HL-60 (cell line): ENCODE measurements around the gene PTPRN2.

Experiments used
- DNase-seq, 2 experiments: peaks; one replicate each; pipeline ENCODE4 v3.0.0-alpha.2; 2010 to 2020; ENCODE audit warnings: low read depth in 1 of 2, low spot score in 1 of 2
- H3K27ac ChIP-seq: fragments of 250-450 bp; sonication (Bioruptor Pico); replicated peaks from 2 replicates; pipeline ENCODE4 v1.5.1; 2020; ENCODE audit warnings: mild to moderate bottlenecking, moderate library complexity
- H3K27me3 ChIP-seq: fragments of 250-450 bp; sonication (Bioruptor Pico); 2 replicates; pipeline ENCODE4 v1.5.1; 2021; ENCODE audit warnings: mild to moderate bottlenecking, moderate library complexity; ENCODE audit not compliant: insufficient read depth, poor library complexity, severe bottlenecking
- H3K4me3 ChIP-seq: replicated peaks from 2 replicates; pipeline ENCODE4 v1.5.1; 2011; ENCODE audit warnings: mild to moderate bottlenecking, control low read depth, low read length; ENCODE audit not compliant: insufficient read depth
- GABPA ChIP-seq: IDR thresholded peaks from 2 replicates; pipeline ENCODE4 v1.6.1; 2012; ENCODE audit warnings: low read depth
- POLR2AphosphoS5 ChIP-seq: IDR thresholded peaks from 2 replicates; pipeline ENCODE4 v1.6.1; 2012; ENCODE audit warnings: low read depth
- SPI1 ChIP-seq: IDR thresholded peaks from 2 replicates; pipeline ENCODE4 v1.6.1; 2012; ENCODE audit warnings: low read depth, mild to moderate bottlenecking, borderline replicate concordance
- TF ChIP-seq, protein P1 (sequence below): IDR thresholded peaks from one replicate; pipeline ENCODE4 v1.5.1; 2011; ENCODE audit warnings: low read length, control low read depth, inconsistent platforms; ENCODE audit not compliant: insufficient read depth
- TF ChIP-seq, protein P2 (sequence below): IDR thresholded peaks from 2 replicates; pipeline ENCODE4 v1.6.1; 2012; ENCODE audit warnings: low read depth; ENCODE audit not compliant: insufficient replicate concordance

PTPRN2 gene

DNA sequence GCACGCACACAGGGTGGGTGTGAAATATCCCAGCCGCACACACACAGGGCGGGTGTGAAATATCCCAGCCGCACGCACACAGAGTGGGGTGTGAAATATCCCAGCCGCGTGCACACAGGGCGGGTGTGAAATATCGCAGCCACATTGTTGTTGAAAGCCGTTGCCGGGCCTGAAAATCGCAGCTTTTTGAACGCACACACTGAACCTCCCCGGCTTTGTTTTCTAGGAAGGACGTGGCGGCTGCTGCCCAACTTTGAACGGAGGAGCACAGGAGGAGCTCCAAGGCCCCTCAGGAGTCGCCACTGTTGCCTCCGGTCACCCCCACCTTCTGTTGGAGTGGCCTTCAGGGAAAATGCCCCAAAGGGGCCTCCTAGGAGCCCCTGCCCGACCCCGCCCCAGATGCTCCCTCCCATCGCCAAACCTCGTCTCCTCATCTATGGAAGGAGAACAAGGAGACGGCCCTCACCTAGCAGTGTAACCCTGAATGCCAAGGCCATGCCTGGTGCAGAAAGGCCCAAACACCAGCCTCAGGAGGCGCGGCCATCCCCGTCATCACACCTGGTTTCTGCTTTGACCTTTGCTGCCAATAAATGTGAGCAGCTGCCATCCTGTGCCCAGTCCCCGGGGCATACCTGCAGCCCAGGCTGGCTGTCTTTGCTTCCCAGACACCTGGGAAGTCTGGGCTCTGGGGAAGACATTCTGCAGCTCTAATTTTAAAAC is 318.6 kb downstream of the PTPRN2 start:
- TF ChIP-seq GABPA (no peak), SPI1 (no peak), POLR2AphosphoS5 (no peak)
- TF ChIP-seq, protein P1, sequence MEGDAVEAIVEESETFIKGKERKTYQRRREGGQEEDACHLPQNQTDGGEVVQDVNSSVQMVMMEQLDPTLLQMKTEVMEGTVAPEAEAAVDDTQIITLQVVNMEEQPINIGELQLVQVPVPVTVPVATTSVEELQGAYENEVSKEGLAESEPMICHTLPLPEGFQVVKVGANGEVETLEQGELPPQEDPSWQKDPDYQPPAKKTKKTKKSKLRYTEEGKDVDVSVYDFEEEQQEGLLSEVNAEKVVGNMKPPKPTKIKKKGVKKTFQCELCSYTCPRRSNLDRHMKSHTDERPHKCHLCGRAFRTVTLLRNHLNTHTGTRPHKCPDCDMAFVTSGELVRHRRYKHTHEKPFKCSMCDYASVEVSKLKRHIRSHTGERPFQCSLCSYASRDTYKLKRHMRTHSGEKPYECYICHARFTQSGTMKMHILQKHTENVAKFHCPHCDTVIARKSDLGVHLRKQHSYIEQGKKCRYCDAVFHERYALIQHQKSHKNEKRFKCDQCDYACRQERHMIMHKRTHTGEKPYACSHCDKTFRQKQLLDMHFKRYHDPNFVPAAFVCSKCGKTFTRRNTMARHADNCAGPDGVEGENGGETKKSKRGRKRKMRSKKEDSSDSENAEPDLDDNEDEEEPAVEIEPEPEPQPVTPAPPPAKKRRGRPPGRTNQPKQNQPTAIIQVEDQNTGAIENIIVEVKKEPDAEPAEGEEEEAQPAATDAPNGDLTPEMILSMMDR, result no peak
- TF ChIP-seq, protein P2, sequence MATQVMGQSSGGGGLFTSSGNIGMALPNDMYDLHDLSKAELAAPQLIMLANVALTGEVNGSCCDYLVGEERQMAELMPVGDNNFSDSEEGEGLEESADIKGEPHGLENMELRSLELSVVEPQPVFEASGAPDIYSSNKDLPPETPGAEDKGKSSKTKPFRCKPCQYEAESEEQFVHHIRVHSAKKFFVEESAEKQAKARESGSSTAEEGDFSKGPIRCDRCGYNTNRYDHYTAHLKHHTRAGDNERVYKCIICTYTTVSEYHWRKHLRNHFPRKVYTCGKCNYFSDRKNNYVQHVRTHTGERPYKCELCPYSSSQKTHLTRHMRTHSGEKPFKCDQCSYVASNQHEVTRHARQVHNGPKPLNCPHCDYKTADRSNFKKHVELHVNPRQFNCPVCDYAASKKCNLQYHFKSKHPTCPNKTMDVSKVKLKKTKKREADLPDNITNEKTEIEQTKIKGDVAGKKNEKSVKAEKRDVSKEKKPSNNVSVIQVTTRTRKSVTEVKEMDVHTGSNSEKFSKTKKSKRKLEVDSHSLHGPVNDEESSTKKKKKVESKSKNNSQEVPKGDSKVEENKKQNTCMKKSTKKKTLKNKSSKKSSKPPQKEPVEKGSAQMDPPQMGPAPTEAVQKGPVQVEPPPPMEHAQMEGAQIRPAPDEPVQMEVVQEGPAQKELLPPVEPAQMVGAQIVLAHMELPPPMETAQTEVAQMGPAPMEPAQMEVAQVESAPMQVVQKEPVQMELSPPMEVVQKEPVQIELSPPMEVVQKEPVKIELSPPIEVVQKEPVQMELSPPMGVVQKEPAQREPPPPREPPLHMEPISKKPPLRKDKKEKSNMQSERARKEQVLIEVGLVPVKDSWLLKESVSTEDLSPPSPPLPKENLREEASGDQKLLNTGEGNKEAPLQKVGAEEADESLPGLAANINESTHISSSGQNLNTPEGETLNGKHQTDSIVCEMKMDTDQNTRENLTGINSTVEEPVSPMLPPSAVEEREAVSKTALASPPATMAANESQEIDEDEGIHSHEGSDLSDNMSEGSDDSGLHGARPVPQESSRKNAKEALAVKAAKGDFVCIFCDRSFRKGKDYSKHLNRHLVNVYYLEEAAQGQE, result no peak

DNA sequence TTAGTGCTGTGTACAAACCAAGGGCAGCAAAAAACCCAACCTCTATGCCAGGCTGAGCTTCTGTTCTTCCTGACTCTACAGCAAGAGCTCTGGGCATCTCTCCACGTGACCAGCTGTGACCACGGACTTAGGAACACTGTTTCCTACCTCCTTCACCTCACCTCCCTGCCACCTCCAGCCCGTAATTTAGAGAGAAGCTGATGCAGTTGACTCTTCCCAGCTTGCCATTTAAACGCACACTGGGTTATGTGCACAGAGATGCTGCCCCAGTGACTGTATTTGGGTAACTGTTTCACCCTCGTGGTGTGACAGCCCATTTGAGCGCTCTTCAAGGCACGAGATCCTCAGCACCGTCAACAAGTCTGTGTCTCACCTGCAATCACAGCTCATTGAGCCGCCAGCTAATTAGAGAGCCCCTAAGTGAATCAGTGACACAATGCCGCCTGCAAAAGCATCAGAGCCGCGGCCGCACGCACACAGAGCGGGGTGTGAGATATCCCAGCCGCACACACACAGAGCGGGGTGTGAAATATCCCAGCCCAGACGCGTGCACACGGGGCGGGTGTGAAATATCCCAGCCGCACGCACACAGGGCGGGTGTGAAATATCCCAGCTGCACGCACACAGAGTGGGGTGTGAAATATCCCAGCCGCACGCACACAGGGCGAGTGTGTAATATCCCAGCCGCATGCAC is 319.7 kb downstream of the PTPRN2 start:
- Histone ChIP-seq H3K4me3 (no peak overlapping the region), H3K27ac (no peak overlapping the region), H3K27me3 (no peaks in the 10 kb centered on the region)
- DNase-seq, result no peak
- no peak for TF ChIP-seq POLR2AphosphoS5

More for the DNA sequence above, 318.6 kb downstream of the PTPRN2 start:
- H3K27me3 ChIP-seq, result no peaks in the 10 kb centered on the region
- no peak for DNase-seq
- H3K27ac ChIP-seq, result no peak overlapping the region
- H3K4me3 ChIP-seq, result no peak overlapping the region

DNA sequence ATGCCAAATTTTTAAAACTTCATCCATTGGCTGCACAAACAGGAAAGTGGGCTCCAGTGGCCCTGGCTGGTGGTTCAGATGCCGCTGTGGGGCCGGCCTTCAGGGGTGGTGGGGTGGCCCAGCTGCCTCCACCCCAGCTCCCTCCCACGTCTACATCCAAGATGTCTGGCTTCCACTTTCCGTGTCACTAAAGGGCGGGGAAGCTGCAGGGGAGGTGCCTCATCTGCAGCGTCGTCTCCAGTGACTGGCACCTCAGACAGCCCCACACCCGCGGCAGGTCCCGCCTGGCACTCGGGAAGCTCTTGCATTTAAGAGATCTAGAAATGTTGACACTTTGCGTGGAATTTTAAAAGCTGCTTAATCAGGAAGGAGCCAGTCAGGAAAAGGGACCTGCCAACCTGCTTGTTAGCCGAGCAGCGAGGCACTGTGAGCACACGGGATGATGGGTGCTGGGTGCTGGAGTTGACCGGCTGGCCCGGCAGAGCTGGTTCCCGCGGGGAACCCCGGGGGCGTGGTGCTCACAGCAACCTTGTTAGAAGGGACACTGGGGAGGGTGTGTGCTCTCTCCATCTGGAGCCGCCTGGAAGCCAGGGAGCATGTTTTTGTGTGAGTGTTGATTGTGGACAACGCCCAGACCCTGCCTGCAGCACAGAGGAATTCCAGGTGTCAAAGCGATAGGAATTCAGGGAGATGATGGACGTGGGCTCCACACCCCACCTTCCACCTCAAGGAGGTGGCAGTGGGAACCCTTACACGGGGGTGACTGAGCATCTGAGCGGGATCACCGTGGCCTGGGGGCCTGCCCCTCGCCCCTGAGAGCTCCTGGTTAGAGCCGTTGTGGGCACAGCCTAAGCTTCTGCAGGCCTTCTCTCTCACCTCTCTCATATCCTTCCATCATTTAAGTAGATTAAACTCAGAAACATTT is 320.5 kb downstream of the PTPRN2 start:
- H3K27ac ChIP-seq, result no peak overlapping the region
- H3K27me3 ChIP-seq, result no peaks in the 10 kb centered on the region
- no peak for DNase-seq
- H3K4me3 ChIP-seq, result no peak overlapping the region
- TF ChIP-seq SPI1, result no peak
- no peak for TF ChIP-seq GABPA
- TF ChIP-seq, protein P2, result no peak
- TF ChIP-seq, protein P1, result no peak
- no peak for TF ChIP-seq POLR2AphosphoS5

DNA sequence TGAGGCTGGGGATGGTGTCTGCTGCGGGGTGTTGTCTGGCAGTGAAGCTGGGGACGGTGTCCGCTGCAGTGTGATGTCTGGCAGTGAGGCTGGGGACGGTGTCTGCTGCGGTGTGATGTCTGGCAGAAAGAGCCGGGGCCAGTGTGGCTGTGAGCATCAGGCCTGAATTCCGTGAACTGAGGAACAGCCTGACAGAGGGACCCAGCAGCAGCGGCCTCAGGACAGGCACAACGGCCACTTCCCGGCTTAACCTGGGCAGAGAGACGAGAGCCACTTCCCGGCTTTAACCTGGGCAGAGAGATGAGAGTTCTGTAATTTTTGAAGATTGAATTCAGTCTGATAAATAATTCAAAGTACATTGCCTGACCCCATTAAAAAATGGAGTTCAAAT is 321.2 kb downstream of the PTPRN2 start:
- no peak overlapping the region for H3K4me3 ChIP-seq
- TF ChIP-seq, protein P1, result no peak
- no peak for TF ChIP-seq POLR2AphosphoS5
- TF ChIP-seq SPI1, result no peak
- TF ChIP-seq GABPA, result no peak
- TF ChIP-seq, protein P2, result no peak
- H3K27me3 ChIP-seq, result no peaks in the 10 kb centered on the region
- no peak for DNase-seq
- H3K27ac ChIP-seq, result no peak overlapping the region
